NT2/D1 (cell line): Measurements from ENCODE around the gene VPS39.

Experiments used
- DNase-seq: peaks from one replicate; pipeline ENCODE4 v3.0.0-alpha.2; 2011; ENCODE audit warnings: low read depth, low spot score
- H3K27me3 ChIP-seq: 2 replicates; pipeline ENCODE4 v1.6.0; 2011; ENCODE audit warnings: mild to moderate bottlenecking; ENCODE audit not compliant: insufficient read length, insufficient read depth
- H3K36me3 ChIP-seq: 2 replicates; pipeline ENCODE4 v1.6.1; 2011; ENCODE audit warnings: mild to moderate bottlenecking, low read length, mixed read lengths; ENCODE audit not compliant: insufficient read depth, insufficient read length
- H3K4me1 ChIP-seq: 2 replicates; pipeline ENCODE4 v1.5.1; 2011; ENCODE audit not compliant: insufficient read depth, insufficient read length
- H3K4me3 ChIP-seq: 2 replicates; pipeline ENCODE4 v1.5.1; 2011; ENCODE audit warnings: low read depth; ENCODE audit not compliant: insufficient read length
- H3K9ac ChIP-seq: 2 replicates; pipeline ENCODE4 v1.6.0; 2011; ENCODE audit warnings: low read depth; ENCODE audit not compliant: insufficient read length
- H3K9me3 ChIP-seq: 2 replicates; pipeline ENCODE4 v1.5.1; 2011; ENCODE audit warnings: mild to moderate bottlenecking, low read length; ENCODE audit not compliant: insufficient read depth
- SUZ12 ChIP-seq: IDR thresholded peaks from 2 replicates; pipeline ENCODE4 v1.6.1; 2011; ENCODE audit not compliant: insufficient read length, insufficient read depth; ENCODE audit errors: extremely low read depth
- YY1 ChIP-seq: IDR thresholded peaks from 2 replicates; pipeline ENCODE4 v1.6.1; 2011; ENCODE audit not compliant: insufficient read length, insufficient read depth
- ZNF274 ChIP-seq: IDR thresholded peaks from 2 replicates; pipeline ENCODE4 v1.6.1; 2011; ENCODE audit warnings: mild to moderate bottlenecking, low read depth, low read length

VPS39 gene

GRCh38 chr15:42150219-42150970, 57.7 kb downstream of the VPS39 start:
- DNase-seq = no peak
- Histone ChIP-seq H3K9me3 (no peaks in the 10 kb centered on the region), H3K36me3 (no peaks in the 10 kb centered on the region), H3K9ac (no peak overlapping the region), H3K4me3 (no peak overlapping the region), H3K4me1 (peaks cover 20% of the 10 kb centered on the region), H3K27me3 (no peaks in the 10 kb centered on the region)
- no peak for TF ChIP-seq YY1
- no peak for TF ChIP-seq ZNF274
- no peak for TF ChIP-seq SUZ12

GRCh38 chr15:42149493-42150218, 58.4 kb downstream of the VPS39 start:
- no peaks in the 10 kb centered on the region for H3K27me3 ChIP-seq
- no peak overlapping the region for H3K4me3 ChIP-seq
- no peaks in the 10 kb centered on the region for H3K9me3 ChIP-seq
- peaks cover 18% of the 10 kb centered on the region for H3K4me1 ChIP-seq
- H3K36me3 ChIP-seq = no peaks in the 10 kb centered on the region
- no peak for DNase-seq
- no peak overlapping the region for H3K9ac ChIP-seq
- no peak for TF ChIP-seq YY1
- TF ChIP-seq SUZ12 = no peak
- TF ChIP-seq ZNF274 = no peak

- TF ChIP-seq SUZ12 = no peak
- no peak for TF ChIP-seq YY1
- TF ChIP-seq ZNF274 = no peak
- peaks cover 18% of the 10 kb centered on the region for H3K4me1 ChIP-seq
- no peak overlapping the region for H3K4me3 ChIP-seq
- DNase-seq = no peak
- no peaks in the 10 kb centered on the region for H3K9me3 ChIP-seq
- H3K9ac ChIP-seq = no peak overlapping the region
- H3K27me3 ChIP-seq = no peaks in the 10 kb centered on the region
- H3K36me3 ChIP-seq = no peaks in the 10 kb centered on the region
Measured at GRCh38 chr15:42148808-42149492, 59.2 kb downstream of the VPS39 start.

GRCh38 chr15:42147431-42147735, 60.7 kb downstream of the VPS39 start:
- DNase-seq = no peak
- Histone ChIP-seq H3K4me1 (peaks cover 18% of the 10 kb centered on the region), H3K27me3 (no peaks in the 10 kb centered on the region), H3K4me3 (no peak overlapping the region), H3K9me3 (no peaks in the 10 kb centered on the region), H3K36me3 (no peaks in the 10 kb centered on the region), H3K9ac (no peak overlapping the region)
- TF ChIP-seq ZNF274 (no peak), SUZ12 (no peak), YY1 (no peak)

- Histone ChIP-seq H3K9ac (no peak overlapping the region), H3K4me1 (peaks cover 18% of the 10 kb centered on the region), H3K27me3 (no peaks in the 10 kb centered on the region), H3K9me3 (no peaks in the 10 kb centered on the region), H3K36me3 (no peaks in the 10 kb centered on the region), H3K4me3 (no peak overlapping the region)
- TF ChIP-seq SUZ12 (no peak), YY1 (no peak), ZNF274 (no peak)
- no peak for DNase-seq
Measured at GRCh38 chr15:42146551-42147430, 61.3 kb downstream of the VPS39 start.

GRCh38 chr15:42145546-42146455, 62.3 kb downstream of the VPS39 start:
- no peaks in the 10 kb centered on the region for H3K36me3 ChIP-seq
- DNase-seq = no peak
- no peaks in the 10 kb centered on the region for H3K27me3 ChIP-seq
- no peak for TF ChIP-seq ZNF274
- no peaks in the 10 kb centered on the region for H3K9me3 ChIP-seq
- peaks cover 18% of the 10 kb centered on the region for H3K4me1 ChIP-seq
- no peak overlapping the region for H3K4me3 ChIP-seq
- H3K9ac ChIP-seq = no peak overlapping the region
